PC-9 (cell line): ENCODE results near the gene LRRC43.

ENCODE experiments used
- CTCF ChIP-seq: fragments of 200-600 bp; sonication (generic); conservative IDR thresholded peaks from 2 replicates; pipeline ENCODE4 v1.6.1; 2017; ENCODE audit warnings: mixed run types, antibody characterized with exemption, mild to moderate bottlenecking, moderate library complexity
- EZH2 ChIP-seq: fragments of 200-600 bp; sonication (generic); IDR thresholded peaks from 2 replicates; pipeline ENCODE4 v1.8.0; 2017; ENCODE audit warnings: antibody characterized with exemption, low read depth

- TF ChIP-seq CTCF (no peak), EZH2 (no peak)
Observed at GRCh38 chr12:122141911-122142725, 40.8 kb upstream of the LRRC43 start.
